Endothelial cell of umbilical vein (primary cell): ENCODE data around the gene TBX4. TPM values are rescaled to one million over a fixed set of nuclear protein-coding genes. Genes with fewer than 3 reads are reported as not detected.

ENCODE experiments used
- BruUV-seq: library from RNA; stranded (reverse); fragments of 400-500 nt; replicated peaks from 2 replicates; lab custom pipeline; 2021; lab: Mats Ljungman, UMichigan
- CTCF ChIA-PET: fragments of 300-600, 350-600 bp; sonication (Branson Sonifier 250); formaldehyde crosslinking; loops from one replicate; lab custom pipeline; 2021; ENCODE audit warnings: antibody characterized with exemption, inconsistent platforms; lab: Charles Lee
- POLR2A ChIA-PET: fragments of 300-600, 350-600 bp; sonication (Branson Sonifier 250); formaldehyde crosslinking; loops from one replicate; lab custom pipeline; 2021; ENCODE audit warnings: antibody characterized with exemption, inconsistent platforms; lab: Charles Lee
- DNase-seq: peaks from one replicate; pipeline ENCODE4 v3.0.0-alpha.2; 2011; ENCODE audit warnings: low read depth, low spot score
- FAIRE-seq: peaks from 2 replicates; lab custom pipeline; 2011; peaks lifted over from hg19 to GRCh38; lab: Jason Lieb, UNC
- H2AFZ ChIP-seq: 2 replicates; pipeline ENCODE4 v1.6.0; 2012; ENCODE audit warnings: low read depth, low read length, control low read depth, inconsistent platforms
- H3K27ac ChIP-seq: 2 replicates; pipeline ENCODE4 v1.5.1; 2011; ENCODE audit warnings: low read depth, mild to moderate bottlenecking, control low read depth, low read length, moderate library complexity; ENCODE audit not compliant: insufficient read depth
- H3K27me3 ChIP-seq, 2 experiments: 2 replicates each; pipeline versions ENCODE4 v1.6.0 to v1.6.1; 2011; ENCODE audit warnings: low read length in 2 of 2, mixed read lengths in 1 of 2; ENCODE audit not compliant: control insufficient read depth in 2 of 2, insufficient read depth in 2 of 2
- H3K36me3 ChIP-seq, 2 experiments: 2 replicates in 1 of 2; 3 replicates in 1 of 2; pipeline ENCODE4 v1.5.1; 2011; ENCODE audit warnings: low read length in 2 of 2, mild to moderate bottlenecking in 1 of 2, moderate library complexity in 1 of 2; ENCODE audit not compliant: control insufficient read depth in 2 of 2, insufficient read depth in 2 of 2; ENCODE audit errors: extremely low read depth in 1 of 2
- H3K4me1 ChIP-seq: 3 replicates; pipeline ENCODE4 v1.5.1; 2011; ENCODE audit warnings: mild to moderate bottlenecking, low read length; ENCODE audit not compliant: control insufficient read depth, insufficient read depth; ENCODE audit errors: extremely low read depth
- H3K4me2 ChIP-seq: 2 replicates; pipeline ENCODE4 v1.6.1; 2011; ENCODE audit warnings: low read length, control low read depth, mixed read lengths; ENCODE audit not compliant: insufficient read depth
- H3K4me3 ChIP-seq, 3 experiments: fragments of 200-600 bp in 1 of 3; sonication (generic), shearing (Covaris generic) in 1 of 3; replicated peaks in 1 of 3; 2 replicates each; pipeline ENCODE4 v1.5.1; 2011 to 2016; ENCODE audit warnings: control low read depth in 3 of 3, low read length in 3 of 3, mild to moderate bottlenecking in 2 of 3, inconsistent platforms in 1 of 3, low read depth in 1 of 3, moderate library complexity in 1 of 3; ENCODE audit not compliant: insufficient read depth in 1 of 3
- H3K79me2 ChIP-seq: 2 replicates; pipeline ENCODE4 v1.6.0; 2012; ENCODE audit warnings: low read length, inconsistent platforms; ENCODE audit not compliant: control insufficient read depth, insufficient read depth
- H3K9ac ChIP-seq: replicated peaks from 2 replicates; pipeline ENCODE3; 2011; ENCODE audit warnings: low read length, control low read depth; ENCODE audit not compliant: insufficient read depth; ENCODE audit errors: extremely low read depth
- H3K9me1 ChIP-seq: replicated peaks from 3 replicates; pipeline ENCODE4 v1.6.0; 2011; ENCODE audit warnings: mild to moderate bottlenecking, low read length; ENCODE audit not compliant: control insufficient read depth, insufficient read depth; ENCODE audit errors: extremely low read depth
- H3K9me3 ChIP-seq: replicated peaks from 2 replicates; pipeline ENCODE4 v1.5.1; 2012; ENCODE audit warnings: low read length, inconsistent platforms; ENCODE audit not compliant: control insufficient read depth, insufficient read depth
- H4K20me1 ChIP-seq: replicated peaks from 2 replicates; pipeline ENCODE3; 2011; ENCODE audit warnings: mild to moderate bottlenecking, low read length; ENCODE audit not compliant: control insufficient read depth, insufficient read depth; ENCODE audit errors: extremely low read depth
- EZH2 ChIP-seq: IDR thresholded peaks from 2 replicates; pipeline ENCODE4 v1.6.1; 2012; ENCODE audit warnings: borderline replicate concordance, low read depth, mild to moderate bottlenecking, moderate library complexity, low read length, inconsistent platforms; ENCODE audit not compliant: severe bottlenecking
- FOS ChIP-seq: IDR thresholded peaks from 2 replicates; pipeline ENCODE4 v1.6.1; 2011; ENCODE audit warnings: mild to moderate bottlenecking, low read length, moderate library complexity, borderline replicate concordance; ENCODE audit not compliant: insufficient read depth
- GATA2 ChIP-seq: IDR thresholded peaks from 2 replicates; pipeline ENCODE4 v1.7.0; 2011; ENCODE audit warnings: low read depth, mild to moderate bottlenecking, moderate library complexity, mixed read lengths, low read length; ENCODE audit not compliant: insufficient read length, insufficient read depth
- JUN ChIP-seq: IDR thresholded peaks from 2 replicates; pipeline ENCODE4 v1.6.1; 2011; ENCODE audit warnings: borderline replicate concordance, low read depth; ENCODE audit not compliant: insufficient read length, insufficient read depth
- MYC ChIP-seq: IDR thresholded peaks from one replicate; pipeline ENCODE4 v1.6.1; 2011; ENCODE audit warnings: mild to moderate bottlenecking, low read depth, low read length
- POLR2A ChIP-seq: IDR thresholded peaks from 2 replicates; pipeline ENCODE4 v1.6.1; 2012; ENCODE audit warnings: low read depth, mild to moderate bottlenecking, control low read depth, low read length
- POLR2AphosphoS5 ChIP-seq: IDR thresholded peaks from 2 replicates; pipeline ENCODE4 v1.6.1; 2012; ENCODE audit warnings: low read depth, mild to moderate bottlenecking, control low read depth, low read length, moderate library complexity; ENCODE audit not compliant: insufficient read depth
- dilution Hi-C: fragments of 300-500 bp; cut with MboI; formaldehyde crosslinking; loops from one replicate; pipeline ENCODE4 v1.15.0; 2019; ENCODE audit warnings: low sequenced_read_pairs; ENCODE audit not compliant: extremely low pct_ligation_motif_present
- intact Hi-C: fragments of 100-400 bp; cut with micrococcal nuclease; formaldehyde crosslinking; loops from one replicate; pipeline ENCODE4 v1.10.0; 2022
- polyA plus RNA-seq, 4 experiments: library from polyadenylated mRNA; depleted of rRNA in 3 of 4; stranded (reverse) in 3 of 4; unstranded in 1 of 4; fragments of >200 nt; gene quantifications; 2 replicates each; pipeline versions ENCODE4 v1.2.1 to v1.2.3, GENCODE V29; 2011 to 2012; ENCODE audit warnings: missing spikeins in 1 of 4
- total RNA-seq: library from RNA; stranded (reverse); gene quantifications from 2 replicates; pipeline ENCODE4 v1.2.3, GENCODE V29; 2021
- TF ChIP-seq, protein P1 (sequence below), 2 donors: IDR thresholded peaks; 1 replicate in 1 of 2; 2 replicates in 1 of 2; pipeline ENCODE4 v1.5.1; 2011; ENCODE audit warnings: low read length in 2 of 2, mild to moderate bottlenecking in 2 of 2, moderate library complexity in 2 of 2, control low read depth in 1 of 2, inconsistent platforms in 1 of 2, low read depth in 1 of 2; ENCODE audit not compliant: insufficient read depth in 1 of 2; ENCODE audit errors: extremely low read depth in 1 of 2
- TF ChIP-seq, protein P2 (sequence below): IDR thresholded peaks from 2 replicates; pipeline ENCODE4 v1.6.1; 2011; ENCODE audit not compliant: insufficient read depth, insufficient read length

The TBX4 gene
- total and polyA plus RNA-seq, 2 donors (not counting 3 experiments of a cell fraction or from before 2014, with no cell fraction given): not detected

DNA sequence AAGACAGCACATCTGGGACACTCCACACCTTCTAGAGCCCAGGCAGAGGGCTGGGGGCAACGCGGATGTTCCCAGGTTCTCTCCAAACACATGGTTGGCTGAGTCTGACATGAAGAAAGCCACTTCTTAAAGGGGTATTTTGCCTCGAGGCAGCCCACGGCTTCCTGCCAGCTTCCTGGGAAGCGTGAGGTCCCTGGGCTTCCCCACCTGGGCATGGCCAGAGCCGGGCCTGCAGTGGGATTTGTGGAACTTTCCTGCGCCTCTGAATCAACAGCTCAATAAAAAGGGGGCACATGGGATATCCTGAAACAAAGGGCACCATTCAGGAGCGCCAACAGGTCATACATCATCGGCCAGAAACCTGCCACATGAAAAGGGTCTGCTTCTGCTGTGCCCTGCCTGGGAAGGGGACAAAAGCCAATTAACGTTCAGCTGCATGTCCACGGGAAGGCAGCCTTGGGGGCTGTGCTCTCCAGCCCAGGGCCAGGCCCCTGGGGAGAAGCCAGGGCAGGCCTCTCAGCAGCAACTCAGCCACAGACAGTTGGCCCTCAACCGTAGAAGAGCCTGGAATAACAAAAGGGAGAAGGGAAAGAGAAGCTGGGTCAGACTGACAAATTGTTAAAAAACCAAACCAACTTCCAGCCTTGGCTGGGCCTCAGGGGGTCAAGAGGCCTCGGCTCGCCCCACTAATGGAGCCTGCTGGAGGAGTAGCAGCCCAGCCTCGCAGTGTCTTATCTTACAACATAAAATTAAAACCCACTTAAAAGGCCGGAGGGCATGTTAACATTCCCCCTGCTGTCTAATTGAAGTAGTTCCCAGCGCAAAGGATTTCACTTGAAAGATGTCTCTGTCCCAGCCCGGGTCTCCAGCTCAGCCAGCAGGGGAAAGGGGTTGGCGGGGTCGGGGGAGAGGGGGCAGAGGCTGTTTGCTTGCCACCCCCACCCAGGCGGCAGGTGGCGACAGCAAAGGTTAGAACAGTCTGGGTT is 34.2 kb downstream of the TBX4 start:
- CTCF ChIA-PET: interaction anchor here (1.3 kb wide), 1 partner anchor 19 kb away, joined by 3 read pairs; no protein-coding TSS in a partner anchor
- H3K27ac ChIP-seq: no peak overlapping the region
- H3K9ac ChIP-seq: no peak overlapping the region
- no peak for DNase-seq
- FAIRE-seq: no peak
- no peaks in the 10 kb centered on the region for H3K9me1 ChIP-seq
- H3K36me3 ChIP-seq: no peaks in the 10 kb centered on the region
- POLR2A ChIA-PET: no interaction called here
- intact Hi-C loops: no loop called here
- TF ChIP-seq EZH2 (no peak), POLR2A (no peak), POLR2AphosphoS5 (no peak), GATA2 (no peak), JUN (no peak), MYC (no peak), FOS (no peak)
- TF ChIP-seq, protein P1, sequence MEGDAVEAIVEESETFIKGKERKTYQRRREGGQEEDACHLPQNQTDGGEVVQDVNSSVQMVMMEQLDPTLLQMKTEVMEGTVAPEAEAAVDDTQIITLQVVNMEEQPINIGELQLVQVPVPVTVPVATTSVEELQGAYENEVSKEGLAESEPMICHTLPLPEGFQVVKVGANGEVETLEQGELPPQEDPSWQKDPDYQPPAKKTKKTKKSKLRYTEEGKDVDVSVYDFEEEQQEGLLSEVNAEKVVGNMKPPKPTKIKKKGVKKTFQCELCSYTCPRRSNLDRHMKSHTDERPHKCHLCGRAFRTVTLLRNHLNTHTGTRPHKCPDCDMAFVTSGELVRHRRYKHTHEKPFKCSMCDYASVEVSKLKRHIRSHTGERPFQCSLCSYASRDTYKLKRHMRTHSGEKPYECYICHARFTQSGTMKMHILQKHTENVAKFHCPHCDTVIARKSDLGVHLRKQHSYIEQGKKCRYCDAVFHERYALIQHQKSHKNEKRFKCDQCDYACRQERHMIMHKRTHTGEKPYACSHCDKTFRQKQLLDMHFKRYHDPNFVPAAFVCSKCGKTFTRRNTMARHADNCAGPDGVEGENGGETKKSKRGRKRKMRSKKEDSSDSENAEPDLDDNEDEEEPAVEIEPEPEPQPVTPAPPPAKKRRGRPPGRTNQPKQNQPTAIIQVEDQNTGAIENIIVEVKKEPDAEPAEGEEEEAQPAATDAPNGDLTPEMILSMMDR (IDR thresholded peaks at IDR 0.05; ENCODE audit: extremely low read depth in 1 of 2, insufficient read depth in 1 of 2, low read depth in 1 of 2, low read length in 2 of 2): no peak
- TF ChIP-seq, protein P2, sequence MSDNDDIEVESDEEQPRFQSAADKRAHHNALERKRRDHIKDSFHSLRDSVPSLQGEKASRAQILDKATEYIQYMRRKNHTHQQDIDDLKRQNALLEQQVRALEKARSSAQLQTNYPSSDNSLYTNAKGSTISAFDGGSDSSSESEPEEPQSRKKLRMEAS: no peak
- no peaks in the 10 kb centered on the region for H3K9me3 ChIP-seq
- no TSS peak for BruUV-seq
- no peak overlapping the region for H3K4me3 ChIP-seq
- peaks cover 0 to 2% of the 10 kb centered on the region in 2 experiments for H3K27me3 ChIP-seq
- H4K20me1 ChIP-seq: no peaks in the 10 kb centered on the region
- H3K79me2 ChIP-seq: no peaks in the 10 kb centered on the region
- no peak overlapping the region for H3K4me2 ChIP-seq
- no peak overlapping the region for H2AFZ ChIP-seq
- dilution Hi-C loops: no loop called here
- H3K4me1 ChIP-seq: no peaks in the 10 kb centered on the region
